ENCODE results near the gene ELOF1.
A peak's percentile ranks its signal among the peaks of the same experiment; 100 is the strongest.
"Not testable (repeated sequence)": the region's sequence is repeated elsewhere in the genome, so short reads cannot be mapped to it uniquely, and the experiment has no call there.

ELOF1 gene

DNA sequence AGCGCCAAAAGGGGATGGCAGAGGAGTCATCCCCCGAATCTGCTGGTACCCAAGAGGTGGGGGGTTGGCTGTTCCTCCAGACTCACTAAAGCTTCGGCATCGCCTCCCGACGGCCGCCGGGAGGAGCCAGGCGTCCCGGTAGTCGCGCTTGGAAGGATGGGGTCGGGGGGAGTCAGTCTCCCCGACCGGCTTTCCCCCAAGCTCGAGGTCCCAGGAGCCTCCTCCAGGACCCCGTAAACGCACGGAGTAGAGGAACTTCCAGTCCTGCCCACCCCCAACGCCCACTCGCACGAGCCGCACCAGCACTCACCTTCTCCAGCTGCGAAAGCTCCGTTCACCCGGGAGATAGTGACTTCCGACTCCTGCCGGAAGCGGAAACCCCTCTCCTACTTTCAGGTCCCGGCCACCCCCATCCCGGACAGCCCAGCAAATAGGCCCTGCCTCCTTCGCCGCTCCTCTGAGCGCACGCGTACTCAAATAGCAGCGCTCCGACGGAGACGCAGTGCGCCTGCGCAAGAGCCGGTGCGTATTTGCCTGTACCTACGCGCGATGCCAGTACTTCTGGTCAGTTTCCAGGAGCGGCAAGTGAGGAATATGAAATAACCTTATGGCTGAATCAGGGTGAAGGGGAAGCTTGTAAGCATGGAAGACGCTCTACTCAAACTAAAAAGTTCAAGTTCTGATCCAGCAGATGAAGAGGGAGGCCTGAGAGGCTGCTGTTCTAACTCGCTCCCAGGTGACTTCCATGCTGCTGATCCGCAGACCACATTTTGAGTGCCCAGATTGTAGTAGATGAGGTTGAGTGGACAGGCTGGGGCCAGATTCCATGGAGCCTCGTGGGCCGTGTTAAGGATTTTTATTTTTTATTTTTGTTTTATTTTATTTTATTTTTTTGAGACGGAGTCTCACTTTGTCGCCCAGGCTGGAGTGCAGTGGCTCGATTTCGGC, at the start of gene ELOF1:
Gene ELOF1, minus strand, starts transcription at position 350 of the 948 bp plus-strand sequence. CDS start 4,883 bp downstream, outside the sequence.
- peak; percentile 92 for DNase-seq (ENCODE audit: low read depth)

DNA sequence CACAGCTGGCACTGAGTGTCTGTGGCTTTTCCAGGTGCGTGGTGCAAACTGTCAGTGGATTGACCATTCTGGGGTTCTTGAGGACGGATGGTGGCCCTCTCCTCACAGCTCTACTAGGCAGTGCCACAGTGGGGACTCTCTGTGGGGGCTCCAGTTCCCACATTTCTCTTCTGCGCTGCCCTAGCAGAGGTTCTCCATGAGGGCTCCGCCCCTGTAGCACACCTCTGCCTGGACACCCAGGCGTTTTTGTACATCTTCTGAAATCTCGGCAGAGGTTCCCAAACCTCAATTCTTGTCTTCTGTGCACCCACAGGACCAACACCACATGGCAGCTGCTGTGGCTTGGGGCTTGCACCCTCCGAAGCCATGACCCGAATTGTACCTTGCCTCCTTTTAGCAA, 47.5 kb upstream of the ELOF1 start:
- no peak for DNase-seq (ENCODE audit: low read depth)

DNA sequence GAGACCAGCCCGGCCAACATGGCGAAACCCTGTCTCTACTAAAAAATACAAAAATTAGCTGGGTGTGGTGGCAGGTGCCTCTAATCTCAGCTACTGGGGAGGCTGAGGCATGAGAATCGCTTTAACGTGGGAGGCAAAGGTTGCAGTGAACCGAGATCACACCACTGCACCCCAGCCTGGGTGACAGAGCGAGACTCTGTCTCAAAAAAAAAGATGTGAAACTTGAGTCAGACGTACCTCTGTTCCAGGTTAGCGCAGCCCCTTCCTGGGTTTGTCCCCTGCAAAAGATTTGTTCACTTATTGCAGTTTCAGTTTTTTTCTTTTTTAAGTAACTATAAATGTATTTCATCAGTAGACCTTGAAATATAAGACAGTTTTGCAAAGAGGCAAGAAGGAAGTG, 40.7 kb upstream of the ELOF1 start:
- DNase-seq (ENCODE audit: low read depth): not testable (repeated sequence)

DNA sequence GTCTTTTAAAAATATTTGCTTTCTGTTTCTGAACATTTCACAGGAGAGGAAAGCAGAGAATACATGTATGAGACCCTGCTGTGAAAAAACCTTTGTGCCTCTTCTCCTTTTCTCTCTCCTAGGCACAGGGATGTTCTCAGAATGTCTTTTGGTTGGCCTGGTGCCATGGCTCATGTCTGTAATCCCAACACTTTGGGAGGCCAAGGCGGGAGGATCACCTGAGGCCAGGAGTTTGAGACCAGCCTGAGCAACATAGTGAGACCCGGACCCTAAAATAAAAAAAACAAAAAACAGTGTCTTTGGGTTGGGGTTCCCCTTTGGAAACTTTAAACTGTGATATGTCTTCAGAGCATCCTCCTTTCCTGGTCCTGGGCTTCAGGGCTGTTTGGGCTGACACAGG, 39.7 kb upstream of the ELOF1 start:
- no peak for DNase-seq (ENCODE audit: low read depth)

DNA sequence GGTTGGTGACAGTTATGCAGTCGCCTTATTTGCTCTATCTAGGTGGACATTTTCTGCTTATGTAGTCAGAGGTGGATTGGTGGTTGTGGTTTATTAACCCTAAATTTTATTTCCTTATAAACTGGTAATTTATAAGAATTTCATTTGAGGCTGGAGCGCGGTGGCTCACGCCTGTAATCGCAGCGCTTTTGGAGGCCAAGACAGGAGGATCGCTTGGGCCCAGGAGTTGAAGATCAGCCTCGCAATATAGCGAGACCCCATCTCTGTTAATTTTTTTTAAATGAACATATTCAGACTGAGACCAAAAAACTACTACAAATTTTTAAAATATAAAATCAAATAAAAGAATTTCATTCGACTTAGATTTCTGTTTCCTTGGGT, 39.1 kb upstream of the ELOF1 start:
- no peak for DNase-seq (ENCODE audit: low read depth)

DNA sequence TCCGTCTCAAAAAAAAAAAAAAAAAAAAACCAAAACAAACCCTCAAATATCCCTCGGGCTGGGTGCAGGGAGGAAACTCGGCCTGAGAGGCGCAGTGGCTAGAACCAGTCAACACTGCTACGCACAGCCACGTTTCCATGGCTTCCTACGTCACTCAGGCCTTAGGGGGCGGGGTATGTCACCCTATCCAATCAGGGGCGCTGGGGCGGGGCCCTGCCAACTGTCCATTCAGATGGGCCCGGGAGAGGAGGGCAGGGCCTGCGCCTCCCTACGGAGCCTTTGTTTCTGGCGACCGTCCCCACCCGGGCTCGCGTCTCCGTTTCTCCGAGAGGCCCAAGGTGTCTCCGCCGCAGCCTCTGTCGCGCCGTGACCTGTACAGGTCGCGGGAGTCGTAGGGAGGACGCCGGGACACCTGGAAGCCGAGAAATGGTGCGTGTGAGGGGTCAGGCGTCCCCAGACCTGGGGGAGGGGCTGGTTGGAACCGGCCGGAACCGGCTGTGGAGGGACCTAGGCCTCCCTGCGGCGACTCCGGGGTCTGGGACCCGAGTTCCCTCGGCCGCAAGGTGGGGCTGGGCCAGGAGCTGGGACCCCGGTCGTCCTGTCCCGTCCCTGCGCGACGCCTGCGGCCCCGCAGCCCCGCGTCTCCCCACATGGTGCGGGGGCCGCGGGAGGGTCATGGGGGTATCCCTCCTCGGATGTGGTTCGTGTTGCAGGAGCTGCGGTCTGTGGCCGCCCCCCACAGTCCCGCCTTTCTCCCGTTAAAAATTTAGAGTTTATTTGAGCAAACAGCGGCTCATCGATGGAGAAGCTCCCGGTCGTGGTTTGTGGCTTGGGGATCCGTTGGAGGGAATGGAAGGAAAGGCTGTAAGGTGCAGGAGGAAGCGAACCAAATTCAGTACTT, 38.4 kb upstream of the ELOF1 start, which contains the start of gene ZNF627:
Gene ZNF627, plus strand, starts transcription at position 282 of the 901 bp plus-strand sequence. Its CDS starts 145 bp downstream, at position 427.
- DNase-seq (ENCODE audit: low read depth): peak; percentile 95

DNA sequence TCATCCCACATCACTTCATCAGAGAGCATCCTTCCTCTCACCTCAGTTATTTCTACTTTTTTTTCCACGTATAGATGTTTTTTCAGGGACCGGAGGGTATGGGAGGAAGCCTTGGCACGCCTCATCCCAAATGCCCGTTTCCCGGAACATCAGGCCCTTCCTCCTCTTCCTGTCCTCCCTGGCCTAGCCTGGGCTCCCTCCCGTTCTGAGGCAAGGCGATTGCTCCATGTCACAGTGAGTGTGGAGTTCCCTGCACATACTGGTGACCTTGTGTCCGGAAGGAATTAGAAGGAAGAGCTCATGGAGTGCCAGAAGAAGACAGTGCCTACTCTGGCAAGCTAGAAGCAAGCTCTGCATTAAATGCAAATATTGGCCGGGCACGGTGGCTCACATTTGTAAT, 37.1 kb upstream of the ELOF1 start:
- DNase-seq (ENCODE audit: low read depth): no peak

DNA sequence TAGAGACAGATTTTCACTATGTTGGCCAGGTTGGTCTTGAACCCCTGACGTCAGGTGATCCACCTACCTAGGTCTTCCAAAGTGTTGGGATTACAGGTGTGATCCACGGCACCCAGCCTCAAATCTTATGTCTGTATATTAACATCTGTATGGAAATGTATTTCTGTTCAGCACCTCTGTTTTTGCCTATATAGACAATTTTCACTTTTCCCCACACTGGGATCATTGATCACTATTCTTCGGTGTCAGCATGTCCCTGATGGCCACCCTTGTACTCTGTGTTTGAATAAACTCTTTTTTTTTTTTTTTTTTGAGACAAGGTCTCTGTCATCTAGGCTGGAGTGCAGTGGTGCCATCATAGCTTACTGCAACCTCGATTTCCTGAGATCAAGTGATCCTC, 35.1 kb upstream of the ELOF1 start:
- no peak for DNase-seq (ENCODE audit: low read depth)

DNA sequence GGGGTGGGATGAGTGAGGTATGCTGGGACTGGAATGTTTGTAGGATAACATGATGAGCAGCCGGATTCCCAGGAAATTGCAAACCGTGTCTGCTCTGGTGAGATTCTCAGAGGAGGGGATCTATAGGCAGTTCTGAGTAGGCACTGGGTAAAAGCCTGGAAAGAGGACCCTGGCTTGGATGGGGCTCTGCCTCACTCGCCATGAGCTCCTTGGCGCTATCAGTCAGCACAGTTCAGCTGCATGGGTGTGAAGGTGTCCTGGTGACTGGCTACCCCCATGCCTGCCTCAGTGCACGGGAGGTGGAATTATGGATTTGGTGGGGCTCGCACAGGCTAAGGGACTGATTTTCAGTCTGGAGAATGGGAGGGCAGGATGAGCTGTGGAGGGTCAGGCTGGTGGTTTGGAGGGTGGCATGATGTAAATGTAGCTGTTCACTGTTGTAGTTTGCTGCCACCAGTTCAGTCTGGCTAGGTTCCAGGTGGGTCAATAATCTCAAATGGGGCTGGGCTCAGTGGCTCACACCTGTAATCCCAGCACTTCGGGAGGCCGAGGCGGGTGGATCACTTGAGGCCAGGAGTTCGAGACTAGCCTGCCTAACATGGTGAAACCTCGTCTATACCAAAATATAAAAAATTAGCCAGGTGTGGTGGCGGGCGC, 29.1 kb upstream of the ELOF1 start:
- DNase-seq (ENCODE audit: low read depth): no peak

DNA sequence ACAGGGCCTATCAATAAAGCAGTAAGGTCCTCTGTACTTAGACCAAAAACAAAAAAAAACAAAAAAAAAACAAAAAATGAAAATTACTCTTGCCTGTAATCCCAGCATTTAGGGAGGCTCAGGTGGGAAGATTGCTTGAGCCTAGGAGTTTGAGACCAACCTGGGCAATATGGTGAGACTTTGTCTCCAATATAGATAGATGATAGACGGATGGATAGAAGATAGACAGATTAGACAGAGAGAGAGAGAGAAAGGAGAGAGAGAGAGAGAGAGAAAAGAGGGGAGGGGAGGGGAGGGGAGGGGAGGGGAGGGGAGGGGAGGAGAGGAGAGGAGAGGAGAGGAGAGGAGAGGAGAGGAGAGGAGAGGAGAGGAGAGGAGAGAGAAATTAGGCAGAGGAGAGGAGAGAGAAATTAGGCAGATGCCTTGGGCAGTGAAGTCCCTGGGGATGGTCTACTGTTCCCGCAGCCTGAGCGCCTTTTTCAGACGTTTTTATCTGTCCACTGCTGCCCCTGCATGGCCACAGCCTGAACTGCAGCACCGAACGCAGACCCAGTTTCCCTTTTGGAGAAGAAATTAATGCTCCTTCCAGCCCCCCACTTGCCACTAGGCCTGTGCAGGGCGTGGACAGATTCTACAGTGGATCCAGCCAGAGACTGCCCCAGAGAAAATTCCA, 28.4 kb upstream of the ELOF1 start:
- peak; percentile 51 for DNase-seq (ENCODE audit: low read depth)

DNA sequence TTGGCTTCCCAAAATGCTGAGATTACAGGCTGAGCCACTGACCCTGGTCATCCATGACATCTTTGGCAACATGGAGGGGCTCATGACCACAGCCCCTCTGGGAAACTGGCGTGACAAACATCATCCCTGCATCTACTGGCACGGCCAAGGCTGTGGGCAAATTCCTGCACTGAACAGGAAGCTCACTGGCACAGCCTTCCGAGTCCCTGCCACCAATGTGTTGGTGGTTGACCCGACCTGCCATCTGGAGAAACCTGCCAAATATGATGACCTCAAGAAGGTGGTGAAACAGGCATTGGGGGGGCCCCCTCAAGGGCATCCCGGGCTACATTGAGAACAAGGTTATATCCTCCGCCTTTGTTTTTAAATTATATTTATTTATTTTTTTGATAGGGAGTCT, 27.3 kb upstream of the ELOF1 start:
- no peak for DNase-seq (ENCODE audit: low read depth)

DNA sequence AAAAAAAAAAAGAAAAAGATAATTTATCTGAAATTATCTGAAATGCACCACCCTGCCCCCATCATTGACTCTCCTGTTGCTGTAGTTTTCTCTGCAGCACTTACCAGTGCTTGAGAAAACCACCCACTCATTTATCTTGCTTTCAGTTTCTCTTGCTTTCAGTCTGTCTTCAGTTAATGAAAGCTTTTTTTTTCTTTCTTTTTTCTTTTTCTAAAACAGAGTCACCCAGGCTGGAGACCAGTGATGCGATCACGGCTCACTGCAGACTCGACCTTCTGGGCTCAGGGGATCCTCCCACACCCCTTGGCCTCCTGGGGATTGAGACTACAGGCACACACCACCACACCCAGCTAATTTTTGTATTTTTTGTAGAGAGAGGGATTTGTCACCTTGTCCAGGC, 22.7 kb upstream of the ELOF1 start:
- DNase-seq (ENCODE audit: low read depth): no peak

DNA sequence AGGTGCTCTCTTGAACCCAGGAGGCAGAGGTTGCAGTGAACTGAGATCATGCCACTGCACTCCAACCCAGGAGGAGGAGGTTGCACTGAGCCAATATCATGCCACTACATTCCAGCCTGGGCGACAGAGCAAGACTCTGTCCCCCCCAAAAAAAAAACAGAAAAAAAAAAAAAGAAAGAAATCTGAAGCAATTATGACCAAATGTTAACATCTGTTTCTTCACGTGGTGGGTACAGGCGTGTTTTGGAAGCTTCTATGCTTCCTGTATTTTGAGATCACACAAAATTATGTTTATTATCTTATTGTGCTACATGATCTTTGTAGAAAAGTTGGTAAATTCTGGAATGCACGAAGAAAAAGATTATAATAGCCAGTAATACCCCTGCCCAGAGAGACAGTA, 21.1 kb upstream of the ELOF1 start:
- DNase-seq (ENCODE audit: low read depth): no peak

DNA sequence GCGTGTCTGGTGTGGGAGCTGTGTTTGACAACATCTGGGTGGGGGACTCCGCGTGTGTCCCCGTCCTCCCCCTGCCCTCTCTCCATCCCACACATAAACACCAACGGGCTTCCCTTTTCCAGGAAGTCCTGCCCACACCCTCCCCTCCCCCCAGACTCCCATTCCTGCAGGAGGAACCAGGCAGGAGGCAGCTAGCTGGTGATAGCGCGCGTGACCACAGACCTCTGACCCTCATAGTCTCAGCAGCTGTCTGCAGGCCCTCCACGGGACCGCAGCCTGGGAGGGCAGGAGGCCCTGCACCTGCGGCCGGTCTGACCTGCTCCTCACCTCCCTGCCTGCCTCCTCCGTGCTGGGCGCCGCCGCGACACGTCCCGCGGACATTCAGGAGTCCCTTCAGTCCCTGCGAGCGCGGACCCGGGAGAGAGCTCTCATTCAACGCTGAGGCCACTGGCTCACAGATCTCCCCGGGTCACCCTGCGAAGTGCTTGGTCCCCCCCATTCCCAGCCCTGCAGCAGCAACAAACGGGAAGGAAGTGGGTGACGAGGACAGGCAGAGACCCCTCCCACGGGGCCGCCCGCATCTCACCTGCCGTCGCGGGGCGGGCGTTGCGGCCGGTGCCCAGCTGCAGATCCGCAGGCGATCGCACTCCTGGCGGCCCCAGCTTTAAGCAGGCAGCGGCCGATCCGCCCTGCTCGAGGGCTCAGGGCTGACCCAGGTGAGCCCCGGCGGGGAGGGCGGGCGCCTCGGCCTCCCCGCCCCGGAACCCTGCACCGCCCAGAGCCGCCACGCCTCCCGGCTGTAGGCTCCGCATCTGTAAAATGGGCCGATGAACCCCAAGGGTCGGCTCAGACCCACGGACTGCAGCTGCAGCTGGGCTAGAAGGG, 19.5 kb upstream of the ELOF1 start:
- DNase-seq (ENCODE audit: low read depth): no peak

DNA sequence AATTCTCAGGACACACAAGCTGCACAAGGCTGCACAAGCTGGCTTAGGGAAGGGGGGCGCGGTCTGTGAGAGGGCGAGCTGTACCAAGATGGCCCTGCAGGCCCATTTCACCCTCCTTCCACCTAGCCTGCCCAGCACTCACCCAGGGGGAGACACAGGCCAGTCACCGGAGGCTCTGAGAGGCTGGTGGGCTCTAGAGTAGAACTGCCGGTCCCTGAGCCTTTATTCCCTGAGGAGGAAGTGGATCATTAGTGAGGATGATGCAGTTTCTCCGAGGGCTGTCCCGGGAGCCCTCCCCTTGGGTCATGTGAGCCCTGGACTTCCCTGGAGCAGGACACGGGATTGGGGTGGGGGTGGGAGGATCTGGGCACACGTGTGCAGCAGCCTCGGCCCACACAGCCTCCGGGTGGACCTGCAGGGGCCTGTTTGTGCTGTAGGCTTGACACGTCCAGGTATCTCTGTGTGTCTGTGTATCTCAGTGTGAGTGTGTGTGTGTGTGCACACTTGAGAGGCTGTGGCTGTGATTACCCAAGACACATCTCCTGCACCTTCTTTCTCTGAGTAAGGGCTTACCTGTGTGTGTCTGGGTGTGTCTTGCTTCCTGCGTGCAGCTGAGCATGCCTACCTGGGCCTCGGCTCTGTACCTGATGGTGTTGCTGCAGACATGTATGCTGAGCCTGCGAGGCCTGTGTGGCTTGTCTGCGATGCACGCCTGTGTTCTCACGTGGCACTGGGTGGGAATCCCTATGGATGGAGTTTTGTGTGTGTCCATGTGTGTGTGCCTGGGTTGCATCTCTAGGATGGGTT, 18.6 kb upstream of the ELOF1 start, which contains the start of gene ACP5:
Gene ACP5, minus strand, starts transcription at position 195 of the 807 bp plus-strand sequence. CDS start 328 bp downstream, outside the sequence.
- DNase-seq (ENCODE audit: low read depth): no peak

DNA sequence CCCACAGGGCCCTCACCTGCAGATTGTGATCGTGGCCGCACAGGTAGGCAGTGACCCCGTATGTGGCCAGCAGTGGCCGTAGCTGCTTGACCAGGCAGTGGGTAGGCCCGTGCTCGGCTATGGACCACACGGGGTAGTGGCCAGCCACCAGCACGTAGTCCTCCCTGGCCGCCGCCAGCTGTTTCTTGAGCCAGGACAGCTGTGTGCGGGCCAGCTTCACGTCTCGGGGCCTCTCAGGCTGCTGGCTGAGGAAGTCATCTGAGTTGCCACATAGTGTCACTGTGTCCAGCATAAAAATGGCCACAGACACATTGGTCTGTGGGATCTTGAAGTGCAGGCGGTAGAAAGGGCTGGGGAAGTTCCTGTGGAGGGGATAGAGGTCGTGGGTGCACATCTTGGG, 17.2 kb upstream of the ELOF1 start:
- no peak for DNase-seq (ENCODE audit: low read depth)

DNA sequence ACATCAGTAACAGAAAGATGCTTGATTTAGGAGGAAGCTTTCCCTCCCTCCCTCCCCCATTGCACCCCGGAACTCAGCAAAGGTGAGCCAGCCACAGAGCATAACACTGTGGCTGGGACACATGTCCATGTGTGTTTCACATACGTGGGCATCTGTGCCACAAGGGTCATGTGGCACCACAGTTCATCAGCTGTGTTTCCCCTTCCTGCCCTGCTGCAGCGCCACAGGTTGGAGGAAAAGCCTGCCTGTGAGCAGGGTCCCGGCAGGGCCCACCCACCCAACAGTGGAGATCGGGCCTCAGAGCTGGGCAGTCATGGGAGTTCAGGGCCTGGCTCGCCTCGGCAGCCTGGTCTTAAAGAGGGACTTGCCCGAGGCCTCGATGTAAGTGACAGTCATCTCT, 15.7 kb upstream of the ELOF1 start:
- DNase-seq (ENCODE audit: low read depth): no peak

DNA sequence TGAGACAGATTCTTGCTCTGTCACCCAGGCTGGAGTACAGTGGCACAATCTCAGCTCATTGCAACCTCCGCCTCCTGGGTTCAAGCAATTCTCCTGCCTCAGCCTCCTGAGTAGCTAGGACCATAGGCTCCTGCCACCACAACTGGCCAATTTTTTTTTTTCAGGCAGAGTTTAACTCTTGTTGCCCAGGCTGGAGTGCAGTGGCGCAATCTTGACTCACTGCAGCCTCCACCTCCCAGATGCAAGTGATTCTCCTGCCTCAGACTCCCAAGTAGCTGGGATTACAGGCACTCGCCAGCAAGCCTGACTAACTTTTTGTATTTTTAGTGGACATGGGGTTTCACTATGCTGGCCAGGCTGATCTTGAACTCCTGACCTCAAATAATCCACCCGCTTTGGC, 14.7 kb upstream of the ELOF1 start:
- DNase-seq (ENCODE audit: low read depth): not testable (repeated sequence)

DNA sequence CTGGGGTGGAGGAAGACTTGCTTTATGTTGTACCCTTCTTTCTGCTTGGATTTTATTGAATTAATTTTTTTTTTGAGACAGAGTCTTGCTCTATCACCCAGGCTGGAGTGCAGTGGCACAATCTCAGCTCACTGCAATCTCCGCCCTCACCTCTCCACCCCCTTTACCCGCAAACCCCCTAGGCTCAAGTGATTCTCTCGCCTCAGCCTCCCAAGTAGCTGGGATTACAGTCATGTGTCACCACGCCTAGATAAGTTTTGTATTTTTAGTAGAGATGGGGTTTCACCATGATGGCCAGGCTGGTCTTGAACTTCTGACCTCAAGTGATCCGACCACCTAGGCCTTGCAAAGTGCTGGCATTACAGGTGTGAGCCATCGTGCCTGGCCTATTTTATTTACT, 14.3 kb upstream of the ELOF1 start:
- not testable (repeated sequence) for DNase-seq (ENCODE audit: low read depth)

DNA sequence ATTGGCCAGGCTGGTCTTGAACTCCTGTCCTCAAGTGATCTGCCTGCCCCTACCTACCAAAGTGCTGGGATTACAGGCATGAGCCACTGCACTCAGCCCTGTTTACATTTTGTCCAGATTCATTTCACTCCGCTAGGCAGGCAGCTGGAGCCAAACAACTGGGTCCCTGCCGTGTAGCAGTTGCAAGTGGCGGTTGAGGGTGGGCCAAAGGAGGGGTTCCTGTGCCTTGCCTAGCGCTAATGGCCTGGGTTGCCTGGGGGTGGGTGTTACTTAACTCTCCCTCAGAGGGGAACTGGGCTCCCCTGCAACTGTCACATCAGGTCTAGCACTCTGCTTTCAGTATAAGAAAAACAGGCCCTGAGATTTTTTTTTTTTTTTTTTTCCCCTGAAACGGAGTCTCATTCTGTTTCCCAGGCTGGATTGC, 11.0 kb upstream of the ELOF1 start:
- DNase-seq (ENCODE audit: low read depth): no peak

Data from stimulated activated CD8-positive, alpha-beta memory T cell treated with anti-CD3 and anti-CD28 coated beads, Interleukin-12 subunit alpha, Interleukin-12 subunit beta, amount 100 ng/mL, for 4 hours (primary cell).